H1 (cell line): ENCODE results near the gene FPR2. TPM values are rescaled to one million over a fixed set of nuclear protein-coding genes. Genes with fewer than 3 reads are reported as not detected.

Source experiments
- ASH2L ChIP-seq: fragments of 200-600, 300-600 bp; sonication (generic); IDR thresholded peaks from one replicate; pipeline ENCODE4 v1.7.1; 2017; ENCODE audit warnings: low read length
- CBX5 ChIP-seq: fragments of 300-800, 300-1000 bp; sonication (generic); IDR thresholded peaks from 2 replicates; pipeline ENCODE4 v1.7.1; 2016; ENCODE audit warnings: antibody characterized with exemption, low read length, low read depth
- CHD7 ChIP-seq: fragments of 300-600 bp; sonication (generic); IDR thresholded peaks from 2 replicates; pipeline ENCODE4 v1.7.1; 2012; ENCODE audit warnings: low read length, moderate library complexity, mild to moderate bottlenecking, inconsistent platforms; ENCODE audit not compliant: insufficient replicate concordance
- CREB1 ChIP-seq: IDR thresholded peaks from 2 replicates; pipeline ENCODE4 v1.6.1; 2012; ENCODE audit warnings: inconsistent platforms
- E2F6 ChIP-seq: IDR thresholded peaks from 2 replicates; pipeline ENCODE4 v1.6.1; 2012; ENCODE audit warnings: inconsistent platforms
- EZH2 ChIP-seq: fragments of 200-600 bp; sonication (generic); IDR thresholded peaks from 2 replicates; pipeline ENCODE4 v1.7.1; 2012; ENCODE audit warnings: low read depth, mild to moderate bottlenecking, moderate library complexity, low read length, inconsistent platforms; ENCODE audit not compliant: severe bottlenecking
- FOSL1 ChIP-seq: IDR thresholded peaks from 2 replicates; pipeline ENCODE4 v1.6.1; 2011; ENCODE audit warnings: mild to moderate bottlenecking, low read depth, low read length, moderate library complexity; ENCODE audit not compliant: insufficient read depth
- KDM4A ChIP-seq: IDR thresholded peaks from one replicate; pipeline ENCODE4 v1.7.1; 2012; ENCODE audit warnings: low read depth, mild to moderate bottlenecking, moderate library complexity, low read length, inconsistent platforms; ENCODE audit not compliant: severe bottlenecking
- KDM5A ChIP-seq: fragments of 200-600 bp; IDR thresholded peaks from 2 replicates; pipeline ENCODE4 v1.7.1; 2012; ENCODE audit warnings: mild to moderate bottlenecking, low read length, inconsistent platforms, mixed read lengths
- RAD21 ChIP-seq, 2 experiments: IDR thresholded peaks in 1 of 2; conservative IDR thresholded peaks in 1 of 2; 2 replicates each; pipeline ENCODE4 v1.6.1; 2011; ENCODE audit warnings: low read depth in 2 of 2, low read length in 2 of 2, improper control_type of control experiment in 1 of 2, inconsistent platforms in 1 of 2, mild to moderate bottlenecking in 1 of 2, moderate library complexity in 1 of 2
- SIN3A ChIP-seq, 2 experiments: IDR thresholded peaks in 1 of 2; conservative IDR thresholded peaks in 1 of 2; 2 replicates each; pipeline ENCODE4 v1.6.1; 2011 to 2012; ENCODE audit warnings: low read length in 2 of 2, improper control_type of control experiment in 1 of 2, low read depth in 1 of 2, mild to moderate bottlenecking in 1 of 2
- polyA plus RNA-seq, 7 experiments: library from polyadenylated mRNA; depleted of rRNA in 3 of 7; stranded (reverse) in 5 of 7; unstranded in 2 of 7; fragments of >200 nt in 5 of 7; fragments of 200-250 nt in 2 of 7; gene quantifications; 1 replicate in 5 of 7; 2 replicates in 1 of 7; 4 replicates in 1 of 7; pipeline versions ENCODE4 v1.2.1 to v1.2.3, GENCODE V29; 2011 to 2013; ENCODE audit warnings: missing spikeins in 2 of 7, mixed read lengths in 2 of 7
- total RNA-seq: library from RNA; stranded (reverse); fragmentation: NEBNext Ultra II Directional; extraction: Animal tissue kit (Norgen Biotek cat#: 25700); gene quantifications from 2 replicates; pipeline ENCODE4 v1.2.1, GENCODE V29; 2021

The FPR2 gene
- total and polyA plus RNA-seq, 2 of the 8 experiments (the other 6 are each of a cell fraction or from before 2014, with no cell fraction given), result 0.17 TPM; not detected in 1

- no peak for TF ChIP-seq CHD7
- no peak for TF ChIP-seq CREB1
- TF ChIP-seq KDM5A, result no peak
- no peak for TF ChIP-seq EZH2
- no peak for TF ChIP-seq RAD21 (IDR thresholded peaks at IDR 0.05 in 1 of 2, conservative IDR thresholded peaks at IDR 0.05 in 1 of 2; ENCODE audit: low read depth in 2 of 2, low read length in 2 of 2)
- no peak for TF ChIP-seq SIN3A (conservative IDR thresholded peaks at IDR 0.05 in 1 of 2, IDR thresholded peaks at IDR 0.05 in 1 of 2; ENCODE audit: low read depth in 1 of 2, low read length in 2 of 2)
- no peak for TF ChIP-seq FOSL1
- TF ChIP-seq CBX5, result no peak
- no peak for TF ChIP-seq ASH2L
- TF ChIP-seq E2F6, result no peak
- no peak for TF ChIP-seq KDM4A
These were observed 11.0 kb upstream of the FPR2 start (continued) for GRCh38 chr19:51749979-51750378.
